Vagina (tissue), 2 donors: ENCODE results near the gene ITM2B.

ENCODE experiments used
- CTCF ChIP-seq, 3 experiments: fragments of 450-650 bp in 2 of 3; fragments of 200-600 bp in 1 of 3; sonication (generic) in 1 of 3; IDR thresholded peaks; one replicate each; pipeline ENCODE4 v1.5.1; 2017 to 2019; ENCODE audit warnings: antibody characterized with exemption in 3 of 3, mild to moderate bottlenecking in 2 of 3, moderate library complexity in 2 of 3
- POLR2A ChIP-seq, 2 donors: fragments of 450-650 bp; IDR thresholded peaks; one replicate each; pipeline ENCODE4 v1.6.1; 2017; ENCODE audit warnings: antibody characterized with exemption in 2 of 2, mild to moderate bottlenecking in 2 of 2, moderate library complexity in 2 of 2
- POLR2AphosphoS5 ChIP-seq, 2 donors: sonication (generic); formaldehyde crosslinking; IDR thresholded peaks; one replicate each; pipeline ENCODE4 v1.9.0; 2017; ENCODE audit warnings: antibody characterized with exemption in 2 of 2, mild to moderate bottlenecking in 2 of 2, low read depth in 1 of 2; ENCODE audit not compliant: insufficient read depth in 1 of 2

DNA sequence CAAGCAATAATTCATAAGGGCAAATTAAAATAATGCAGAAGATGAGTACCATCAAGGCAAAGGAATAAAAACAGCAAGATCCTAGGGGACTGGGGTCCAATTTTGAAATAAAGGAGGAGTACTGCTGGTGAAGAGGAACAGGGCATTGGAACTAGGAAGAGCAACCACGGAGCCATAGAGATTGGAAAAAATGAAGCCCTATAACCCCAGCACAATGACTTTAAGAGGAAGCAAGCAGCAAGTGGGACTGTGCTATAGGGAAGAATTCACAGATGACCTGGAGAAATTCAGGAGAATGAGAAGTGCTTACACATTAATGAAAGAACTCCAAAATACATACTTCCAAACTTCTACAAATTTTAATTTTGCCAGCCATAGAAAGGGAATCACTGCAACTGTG is 44.9 kb upstream of the ITM2B start:
- TF ChIP-seq CTCF (IDR thresholded peaks at IDR 0.05) (no peak), POLR2A (IDR thresholded peaks at IDR 0.05) (no peak), POLR2AphosphoS5 (IDR thresholded peaks at IDR 0.05; ENCODE audit: insufficient read depth in 1 of 2, low read depth in 1 of 2) (no peak)
